Esophagus muscularis mucosa (tissue), 3 donors: ENCODE data around the gene CLCN4.

ENCODE experiments used
- POLR2A ChIP-seq: fragments of 450-650 bp; IDR thresholded peaks from one replicate; pipeline ENCODE4 v1.6.1; 2017; ENCODE audit warnings: antibody characterized with exemption, moderate library complexity, mild to moderate bottlenecking, low read depth
- TF ChIP-seq, protein P1 (sequence below), 3 experiments: fragments of 200-600 bp in 2 of 3; fragments of 450-650 bp in 1 of 3; sonication (generic) in 2 of 3; IDR thresholded peaks; one replicate each; pipeline ENCODE4 v1.5.1; 2017 to 2019; ENCODE audit warnings: antibody characterized with exemption in 3 of 3, mild to moderate bottlenecking in 2 of 3, moderate library complexity in 1 of 3

DNA sequence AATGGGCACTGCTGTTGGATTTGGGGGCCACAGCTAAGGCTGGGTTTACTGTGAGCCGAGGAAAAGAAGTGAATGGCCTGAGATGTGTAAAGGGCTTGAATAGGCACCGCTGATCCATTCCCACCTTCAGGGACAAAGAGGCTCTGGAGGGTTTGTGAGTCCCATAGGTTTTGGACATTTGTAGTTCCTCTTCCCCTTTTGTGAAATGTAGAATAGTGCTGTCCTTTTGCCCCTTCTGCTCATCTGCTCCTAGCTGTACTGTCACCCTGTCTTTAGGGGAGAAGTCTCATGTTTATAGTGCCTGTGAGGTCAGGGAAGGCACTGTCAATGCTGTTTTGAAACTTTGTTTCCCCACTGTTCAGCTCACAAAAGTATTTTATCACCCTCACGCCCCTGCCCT, 26.4 kb upstream of the CLCN4 start:
- TF ChIP-seq, protein P1, sequence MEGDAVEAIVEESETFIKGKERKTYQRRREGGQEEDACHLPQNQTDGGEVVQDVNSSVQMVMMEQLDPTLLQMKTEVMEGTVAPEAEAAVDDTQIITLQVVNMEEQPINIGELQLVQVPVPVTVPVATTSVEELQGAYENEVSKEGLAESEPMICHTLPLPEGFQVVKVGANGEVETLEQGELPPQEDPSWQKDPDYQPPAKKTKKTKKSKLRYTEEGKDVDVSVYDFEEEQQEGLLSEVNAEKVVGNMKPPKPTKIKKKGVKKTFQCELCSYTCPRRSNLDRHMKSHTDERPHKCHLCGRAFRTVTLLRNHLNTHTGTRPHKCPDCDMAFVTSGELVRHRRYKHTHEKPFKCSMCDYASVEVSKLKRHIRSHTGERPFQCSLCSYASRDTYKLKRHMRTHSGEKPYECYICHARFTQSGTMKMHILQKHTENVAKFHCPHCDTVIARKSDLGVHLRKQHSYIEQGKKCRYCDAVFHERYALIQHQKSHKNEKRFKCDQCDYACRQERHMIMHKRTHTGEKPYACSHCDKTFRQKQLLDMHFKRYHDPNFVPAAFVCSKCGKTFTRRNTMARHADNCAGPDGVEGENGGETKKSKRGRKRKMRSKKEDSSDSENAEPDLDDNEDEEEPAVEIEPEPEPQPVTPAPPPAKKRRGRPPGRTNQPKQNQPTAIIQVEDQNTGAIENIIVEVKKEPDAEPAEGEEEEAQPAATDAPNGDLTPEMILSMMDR (IDR thresholded peaks at IDR 0.05): no peak
- TF ChIP-seq POLR2A: no peak
